HepG2 (cell line): ENCODE results near the gene FLAD1. TPM values are rescaled to one million over a fixed set of nuclear protein-coding genes. Genes with fewer than 3 reads are reported as not detected.
A peak's percentile ranks its signal among the peaks of the same experiment; 100 is the strongest.

Experiments used
- CHCHD3 ChIP-seq: sonication (generic); formaldehyde crosslinking; IDR thresholded peaks from 2 replicates; pipeline ENCODE4 v1.8.0; 2022; ENCODE audit warnings: mild to moderate bottlenecking, missing genetic modification reagents, moderate library complexity
- DPF2 ChIP-seq: sonication (generic); formaldehyde crosslinking; IDR thresholded peaks from 2 replicates; pipeline ENCODE4 v1.4.0; 2020; ENCODE audit warnings: mild to moderate bottlenecking, low read depth, missing genetic modification reagents, borderline replicate concordance
- FOXC1 ChIP-seq: sonication (generic); formaldehyde crosslinking; IDR thresholded peaks from 2 replicates; pipeline ENCODE4 v1.8.0; 2022; ENCODE audit warnings: mild to moderate bottlenecking, missing genetic modification reagents, borderline replicate concordance
- HBP1 ChIP-seq: IDR thresholded peaks from 2 replicates; pipeline ENCODE4 v1.6.1; 2016; ENCODE audit warnings: low read depth, control low read depth
- KIAA2018 ChIP-seq: sonication (generic); formaldehyde crosslinking; IDR thresholded peaks from 2 replicates; pipeline ENCODE4 v1.5.0; 2020; ENCODE audit warnings: mild to moderate bottlenecking, missing genetic modification reagents, borderline replicate concordance
- MAZ ChIP-seq, 2 experiments: sonication (generic) in 1 of 2; formaldehyde crosslinking in 1 of 2; IDR thresholded peaks; 2 replicates each; pipeline versions ENCODE4 v1.5.0 to v1.6.1; 2012 to 2020; ENCODE audit warnings: low read depth in 2 of 2, mild to moderate bottlenecking in 2 of 2, borderline replicate concordance in 1 of 2, improper control_type of control experiment in 1 of 2, low read length in 1 of 2, missing genetic modification reagents in 1 of 2, moderate library complexity in 1 of 2
- MED1 ChIP-seq: sonication (generic); formaldehyde crosslinking; IDR thresholded peaks from 2 replicates; pipeline ENCODE4 v1.4.0; 2020; ENCODE audit warnings: missing genetic modification reagents
- MEIS1 ChIP-seq: sonication (generic); formaldehyde crosslinking; IDR thresholded peaks from 2 replicates; pipeline ENCODE4 v1.9.0; 2021; ENCODE audit warnings: mild to moderate bottlenecking, missing genetic modification reagents, moderate library complexity, borderline replicate concordance
- NFRKB ChIP-seq: fragments of 450-650 bp; IDR thresholded peaks from 2 replicates; pipeline ENCODE4 v1.6.1; 2017
- NR2C2 ChIP-seq: sonication (generic); formaldehyde crosslinking; IDR thresholded peaks from 2 replicates; pipeline ENCODE4 v1.4.0; 2020; ENCODE audit warnings: missing genetic modification reagents, mild to moderate bottlenecking, moderate library complexity, borderline replicate concordance
- RFX3 ChIP-seq: IDR thresholded peaks from 2 replicates; pipeline ENCODE4 v1.6.1; 2016; ENCODE audit warnings: missing biosample characterization, missing genetic modification reagents
- SRY ChIP-seq: sonication (generic); formaldehyde crosslinking; IDR thresholded peaks from 2 replicates; pipeline ENCODE4 v1.8.0; 2022; ENCODE audit warnings: mild to moderate bottlenecking, missing genetic modification reagents
- SYNCRIP ChIP-seq: fragments of 200-400 bp; formaldehyde crosslinking; IDR thresholded peaks from 2 replicates; pipeline ENCODE4 v1.6.1; 2018; ENCODE audit warnings: mild to moderate bottlenecking, low read depth, low read length; ENCODE audit not compliant: insufficient read depth
- TBP ChIP-seq: sonication (generic); formaldehyde crosslinking; IDR thresholded peaks from 2 replicates; pipeline ENCODE4 v1.5.0; 2020; ENCODE audit warnings: missing genetic modification reagents
- TP53 ChIP-seq: sonication (generic); formaldehyde crosslinking; conservative IDR thresholded peaks from 2 replicates; pipeline ENCODE4 v1.4.0; 2020; ENCODE audit warnings: missing genetic modification reagents
- ZBTB2 ChIP-seq: sonication (generic); formaldehyde crosslinking; IDR thresholded peaks from 2 replicates; pipeline ENCODE4 v1.8.0; 2022; ENCODE audit warnings: low read depth, missing genetic modification reagents
- ZNF121 ChIP-seq: sonication (generic); formaldehyde crosslinking; IDR thresholded peaks from 2 replicates; pipeline ENCODE4 v1.5.0; 2020; ENCODE audit warnings: mild to moderate bottlenecking, missing genetic modification reagents
- ZNF75D ChIP-seq: sonication (generic); formaldehyde crosslinking; IDR thresholded peaks from 2 replicates; pipeline ENCODE4 v1.8.1; 2023; ENCODE audit warnings: missing genetic modification reagents, mild to moderate bottlenecking, borderline replicate concordance
- ZSCAN29 ChIP-seq: sonication (generic); formaldehyde crosslinking; conservative IDR thresholded peaks from 2 replicates; pipeline ENCODE4 v1.4.0; 2020; ENCODE audit warnings: mild to moderate bottlenecking, missing genetic modification reagents
- polyA plus RNA-seq, 8 experiments: library from polyadenylated mRNA; depleted of rRNA in 3 of 8; stranded (reverse) in 7 of 8; unstranded in 1 of 8; fragments of >200 nt; fragmentation: Illumina TruSeq in 4 of 8; extraction: Trizol in 4 of 8; gene quantifications; 2 replicates each; pipeline versions ENCODE4 v1.2.1 to v1.2.3, GENCODE V29; 2011 to 2016; ENCODE audit warnings: low read depth in 4 of 8, missing spikeins in 1 of 8, mixed read lengths in 1 of 8; ENCODE audit not compliant: insufficient read depth in 1 of 8
- total RNA-seq, 5 experiments: library from RNA; depleted of rRNA; stranded (reverse); fragments of >200 nt; fragmentation: Illumina TruSeq; extraction: Trizol; gene quantifications; 2 replicates each; pipeline ENCODE4 v1.2.3, GENCODE V29; 2016; ENCODE audit warnings: low read depth in 1 of 5

Gene FLAD1
- total and polyA plus RNA-seq, 2 of the 13 experiments (the other 11 are each of a cell fraction or from before 2014, with no cell fraction given) = 25.9 to 32.8 TPM

GRCh38 chr1:155003227-155003765, 20.2 kb downstream of the FLAD1 start (continued):
- no peak for TF ChIP-seq MEIS1 (CRISPR knock-in tag)
- TF ChIP-seq SYNCRIP = no peak
- TF ChIP-seq KIAA2018 (CRISPR knock-in tag) = no peak
- TF ChIP-seq CHCHD3 (CRISPR knock-in tag) = no peak
- no peak for TF ChIP-seq RFX3 (CRISPR knock-in tag)
- no peak for TF ChIP-seq DPF2 (CRISPR knock-in tag)
- no peak for TF ChIP-seq TBP (CRISPR knock-in tag)
- no peak for TF ChIP-seq HBP1 (CRISPR knock-in tag)
- no peak for TF ChIP-seq NFRKB
- peak; percentile 35; the same call in 1 of the 2 replicates for TF ChIP-seq FOXC1 (CRISPR knock-in tag)
- TF ChIP-seq MED1 (CRISPR knock-in tag) = no peak
- no peak for TF ChIP-seq ZNF75D
- 0 out of 2 replicates have a peak, but pooled peaks have one; percentile 9 for TF ChIP-seq MAZ (IDR thresholded peaks at IDR 0.05; ENCODE audit: borderline replicate concordance, low read depth, low read length)
- TF ChIP-seq MAZ (CRISPR knock-in tag; IDR thresholded peaks at IDR 0.05; ENCODE audit: low read depth) = no peak
- no peak for TF ChIP-seq TP53 (CRISPR knock-in tag)
- no peak for TF ChIP-seq NR2C2 (CRISPR knock-in tag)
- TF ChIP-seq ZBTB2 = 0 out of 2 replicates have a peak, but pooled peaks have one; percentile 27
- 0 out of 2 replicates have a peak, but pooled peaks have one; percentile 22 for TF ChIP-seq SRY (CRISPR knock-in tag)
- TF ChIP-seq ZSCAN29 (CRISPR knock-in tag) = no peak
- no peak for TF ChIP-seq ZNF121 (CRISPR knock-in tag)
